Bone marrow (tissue), 2 donors: ENCODE results near the gene SIMC1.

Experiments used
- DNase-seq, 2 donors: peaks; one replicate each; lab custom pipeline; 2025; lab: John Stamatoyannopoulos, UW

SIMC1 gene

GRCh38 chr5:176317534-176318374 is 79.5 kb downstream of the SIMC1 start:
- no peak for DNase-seq

DNA sequence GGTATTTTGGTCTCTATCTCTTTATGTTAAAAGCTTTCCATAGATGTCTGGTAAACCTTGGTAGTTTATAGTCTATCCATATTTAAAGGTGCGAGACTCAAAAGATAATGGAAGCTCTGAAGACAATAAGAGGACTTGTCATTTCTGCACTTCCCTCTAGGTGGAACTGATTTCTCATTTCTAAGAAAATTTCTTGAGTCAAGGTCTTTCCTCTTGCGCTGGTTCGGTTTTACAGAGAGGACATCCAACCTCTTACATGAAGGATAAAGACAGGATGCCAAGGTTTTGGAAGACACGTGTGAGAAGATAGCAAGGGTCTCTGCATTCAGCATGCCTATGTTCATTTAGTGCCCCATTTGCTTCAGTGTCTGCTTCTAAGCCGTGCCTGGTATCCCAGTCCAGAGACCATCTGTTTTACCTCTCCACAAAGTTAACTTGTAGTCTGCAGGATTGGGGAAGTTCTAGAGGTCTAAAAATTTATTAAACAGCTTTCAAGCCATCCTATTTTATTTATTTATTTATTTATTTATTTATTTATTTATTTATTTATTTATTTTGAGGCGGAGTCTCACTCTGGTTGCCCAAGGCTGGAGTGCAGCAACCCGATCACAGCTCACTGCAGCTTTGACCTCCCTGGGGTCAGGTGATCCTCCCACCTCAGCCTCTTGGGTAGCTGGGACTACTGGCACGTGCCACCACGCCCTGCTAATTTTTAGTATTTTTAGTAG is 81.8 kb downstream of the SIMC1 start:
- no peak for DNase-seq

DNA sequence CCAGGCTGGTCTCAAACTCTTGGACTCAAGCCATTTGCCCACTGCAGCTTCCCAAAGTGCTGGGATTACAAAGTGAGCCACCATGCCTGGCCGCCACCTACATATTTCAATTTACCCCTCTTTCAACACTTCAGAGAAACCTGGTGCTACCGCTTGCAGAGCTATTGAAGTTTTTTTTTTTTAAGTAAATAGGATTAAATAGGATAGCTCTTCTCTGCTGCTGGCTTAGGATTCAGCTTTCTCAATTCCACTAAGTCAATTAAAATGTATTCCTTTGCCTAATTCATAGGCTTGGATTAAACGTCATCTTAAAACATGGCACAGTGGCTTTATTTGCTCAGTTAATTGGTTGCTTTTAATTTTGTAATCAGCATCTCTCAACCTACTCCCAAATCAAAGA is 82.4 kb downstream of the SIMC1 start:
- DNase-seq, result no peak

DNA sequence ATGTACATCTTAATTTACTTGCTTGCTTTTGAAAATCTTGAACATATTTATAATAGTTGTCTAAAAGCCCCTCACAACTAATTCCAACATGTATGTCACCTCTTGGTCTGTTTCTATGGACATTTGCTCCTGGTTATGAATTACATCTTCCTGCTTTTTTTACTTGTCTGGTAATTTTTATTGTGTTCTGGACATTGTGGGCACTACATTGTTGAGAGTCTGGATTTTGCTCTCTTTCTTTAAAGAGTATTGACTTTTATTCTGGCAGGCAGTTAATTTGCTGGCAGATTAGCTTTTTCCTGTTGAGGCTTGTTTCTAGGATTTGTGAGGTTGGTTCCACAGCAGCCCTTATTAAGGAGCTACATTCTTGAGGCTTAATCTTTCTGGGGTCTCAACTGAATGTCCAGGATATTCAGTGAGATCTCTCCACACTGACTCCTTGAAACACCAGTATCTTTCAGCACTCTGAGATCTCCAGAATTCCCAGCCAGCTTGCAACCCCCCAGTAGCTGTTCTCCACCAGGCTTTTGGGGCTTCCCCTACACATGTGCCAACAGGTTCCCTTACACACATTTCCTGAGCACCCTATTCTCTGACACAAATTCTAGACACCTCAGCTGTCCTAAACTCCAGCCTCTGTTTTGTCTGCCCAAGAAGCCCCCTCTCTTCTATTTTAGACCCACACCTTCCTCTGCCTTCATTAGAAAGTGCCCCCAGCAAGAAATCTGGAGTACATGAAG is 96.0 kb downstream of the SIMC1 start:
- no peak for DNase-seq

- DNase-seq, result no peak
These were observed 99.7 kb downstream of the SIMC1 start for GRCh38 chr5:176337913-176338312.

DNA sequence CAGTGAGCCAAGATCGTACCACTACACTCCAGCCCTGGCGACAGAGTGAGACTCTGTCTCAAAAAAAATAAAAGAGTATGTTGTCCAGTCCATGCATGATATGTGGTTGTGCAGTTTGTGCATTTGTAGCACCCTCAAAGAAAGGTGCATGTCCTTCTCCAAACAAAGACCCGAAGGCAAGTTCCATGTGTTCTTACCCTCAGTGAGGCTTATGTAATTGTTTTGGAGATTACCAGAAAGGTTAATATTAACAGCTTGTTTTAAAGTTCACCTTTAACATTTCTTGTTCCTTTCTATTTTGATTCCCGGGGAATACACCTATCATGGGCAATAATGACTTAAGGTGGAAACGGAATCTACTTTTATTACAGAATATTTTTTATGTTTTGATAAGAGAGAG is 101.1 kb downstream of the SIMC1 start:
- DNase-seq, result no peak

DNA sequence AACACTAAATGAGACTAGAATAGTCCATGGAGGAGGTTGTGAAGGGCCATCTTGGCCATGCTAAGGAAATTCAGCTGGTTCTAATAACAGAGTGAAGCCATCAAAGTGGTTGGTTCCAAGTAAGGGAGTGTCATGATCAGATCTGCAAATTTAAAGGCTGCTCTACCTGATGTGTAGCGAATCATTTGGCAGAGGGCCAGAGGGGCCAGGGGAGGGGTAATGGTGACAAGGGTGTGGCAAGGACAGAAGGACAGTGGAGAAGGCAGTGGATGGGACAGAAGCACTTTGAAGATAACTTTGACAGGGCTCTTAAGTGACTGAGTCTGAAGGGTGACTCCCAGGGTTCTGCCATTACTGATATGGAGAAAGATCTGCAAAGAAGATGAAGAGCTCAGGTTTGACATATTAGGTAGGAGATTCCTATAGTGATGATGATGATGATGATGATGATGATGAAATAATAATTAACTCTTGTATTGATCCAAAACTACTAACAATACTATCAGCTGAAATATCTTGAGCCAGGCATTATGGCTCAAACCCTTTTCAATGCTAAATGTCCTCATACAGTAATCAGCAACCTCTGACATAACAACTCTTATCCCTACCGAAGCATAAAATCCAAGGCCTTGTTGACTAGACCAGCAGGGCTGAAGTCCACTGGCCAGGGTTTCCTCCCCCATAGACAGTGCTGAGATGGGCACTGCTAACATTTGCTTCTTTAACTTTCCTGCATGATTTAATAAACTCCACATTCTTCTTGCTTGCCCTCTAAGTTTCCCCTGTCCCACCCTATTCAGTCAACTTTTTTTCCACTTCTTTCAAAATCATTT is 103.3 kb downstream of the SIMC1 start:
- DNase-seq, result no peak

DNA sequence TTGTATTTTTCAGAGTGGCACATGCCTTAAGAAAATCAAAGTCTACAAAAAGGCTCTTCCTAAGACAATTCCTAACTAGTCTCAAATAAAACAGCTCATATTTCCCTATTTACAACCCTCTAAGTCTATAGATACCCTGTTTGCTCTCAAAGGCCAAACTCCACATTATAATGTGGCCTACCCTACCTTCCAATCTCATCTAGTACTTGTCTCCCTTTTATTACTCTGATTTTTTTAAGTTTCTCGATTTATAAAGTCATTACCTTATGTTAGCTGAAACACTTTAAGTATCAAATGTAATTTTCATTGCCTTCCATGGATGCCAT is 103.9 kb downstream of the SIMC1 start:
- DNase-seq, result no peak

DNA sequence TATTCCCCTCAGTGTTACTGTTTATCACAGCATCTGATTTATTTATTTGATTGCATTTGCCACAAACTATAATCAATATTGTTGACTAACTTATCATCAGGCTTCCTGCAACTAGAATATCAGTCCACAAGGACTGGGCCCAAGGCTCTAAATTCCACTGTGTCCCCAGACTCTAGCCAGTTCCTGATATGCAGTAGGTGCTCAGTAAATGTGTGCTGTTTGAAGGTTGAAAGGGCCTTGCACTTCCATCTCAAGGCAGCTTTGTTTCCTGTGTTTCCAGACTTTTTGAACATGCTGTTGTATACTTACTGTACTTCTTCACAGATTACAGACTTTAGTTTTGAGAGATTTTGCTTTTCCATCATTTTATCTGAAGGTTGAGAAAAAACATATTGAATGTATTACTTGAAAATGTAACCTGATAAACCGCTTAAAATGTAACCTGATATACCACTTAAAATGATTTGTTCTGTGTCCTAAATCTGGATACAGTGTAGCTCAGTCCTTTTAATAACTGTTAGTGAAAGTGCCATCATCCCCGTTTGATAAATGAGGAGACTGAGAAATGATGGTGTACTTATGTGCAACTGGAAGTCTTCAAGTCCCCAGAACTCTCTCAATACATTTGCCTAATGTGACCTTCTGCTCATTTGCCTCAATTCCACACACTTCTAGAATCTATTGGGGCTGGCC is 104.7 kb downstream of the SIMC1 start:
- no peak for DNase-seq

- DNase-seq, result no peak
These were observed 112.2 kb downstream of the SIMC1 start for GRCh38 chr5:176350416-176350815.

- no peak for DNase-seq
These were observed 114.1 kb downstream of the SIMC1 start for GRCh38 chr5:176352116-176352878.

DNA sequence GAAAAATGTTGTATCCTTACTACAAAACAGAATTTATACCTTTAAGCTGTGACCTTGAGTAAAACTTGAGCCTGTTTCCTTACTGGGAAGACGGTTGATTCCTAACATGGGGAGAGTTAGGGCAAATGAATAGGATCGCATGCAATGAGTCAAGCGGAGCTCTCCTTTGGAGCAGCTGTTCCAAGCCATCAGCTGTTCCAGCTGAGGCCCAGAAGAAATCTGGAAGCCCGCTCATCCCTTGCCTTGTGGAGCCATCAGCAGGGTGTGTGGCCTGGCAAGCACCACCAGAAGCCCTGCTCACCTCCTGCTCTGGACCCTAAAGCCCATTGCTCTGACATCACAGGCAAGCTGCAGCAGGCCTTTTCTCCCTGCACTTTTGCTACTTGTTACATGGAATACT is 115.3 kb downstream of the SIMC1 start:
- DNase-seq, result no peak

DNA sequence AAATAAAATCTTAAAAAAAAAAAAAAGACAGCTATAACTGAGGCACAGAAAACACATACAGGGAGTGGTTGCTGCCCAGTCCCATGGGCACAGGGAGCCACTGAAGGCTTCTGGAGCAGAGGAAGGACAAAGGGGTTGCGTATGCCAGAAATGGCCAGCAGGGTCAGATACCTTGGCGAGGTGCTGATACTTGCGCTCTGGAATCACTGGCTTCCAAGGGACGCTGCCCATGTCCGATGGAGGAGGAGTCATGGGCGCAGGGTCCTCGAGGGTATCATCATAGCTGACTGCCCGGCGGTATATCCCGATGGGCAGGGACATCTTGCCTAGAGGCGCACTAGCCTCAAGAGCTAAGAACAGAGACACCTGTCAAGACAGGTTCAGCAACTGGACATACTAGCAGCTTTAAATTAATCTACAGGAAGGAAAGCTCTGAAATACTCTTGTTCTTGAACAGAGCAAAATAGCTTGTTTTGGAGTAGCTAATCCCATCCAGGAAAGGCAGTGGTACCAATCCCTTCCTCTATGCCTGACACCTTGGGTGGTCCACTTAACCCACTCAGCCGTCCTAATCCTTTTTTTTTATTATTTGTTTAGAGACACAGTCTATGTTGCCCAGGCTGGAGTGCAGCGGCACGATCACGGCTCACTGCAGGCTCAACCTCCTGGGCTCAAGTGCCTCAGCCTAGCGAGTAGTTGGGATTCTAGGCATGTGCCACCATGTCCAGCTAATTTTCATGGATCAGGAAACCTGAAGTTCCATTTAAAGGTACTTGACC is 117.4 kb downstream of the SIMC1 start:
- no peak for DNase-seq

DNA sequence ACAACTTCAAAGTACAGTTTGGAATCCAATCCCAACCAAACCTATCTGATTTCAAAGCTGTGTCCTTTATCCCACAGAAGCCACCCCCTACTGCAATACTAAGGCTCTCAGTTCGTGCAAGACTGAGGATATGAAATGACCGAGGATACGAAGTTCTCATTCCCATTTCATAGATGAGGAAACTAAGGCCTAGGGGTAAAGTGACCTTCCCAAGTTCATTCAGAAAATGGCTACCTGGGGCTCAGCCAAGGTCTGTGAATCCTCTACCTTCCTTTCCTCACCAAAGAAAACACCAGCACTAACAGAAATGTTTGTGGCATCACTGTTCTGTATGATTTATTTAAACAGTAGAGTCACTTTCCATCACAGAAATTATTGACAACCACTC is 117.9 kb downstream of the SIMC1 start:
- DNase-seq, result no peak

DNA sequence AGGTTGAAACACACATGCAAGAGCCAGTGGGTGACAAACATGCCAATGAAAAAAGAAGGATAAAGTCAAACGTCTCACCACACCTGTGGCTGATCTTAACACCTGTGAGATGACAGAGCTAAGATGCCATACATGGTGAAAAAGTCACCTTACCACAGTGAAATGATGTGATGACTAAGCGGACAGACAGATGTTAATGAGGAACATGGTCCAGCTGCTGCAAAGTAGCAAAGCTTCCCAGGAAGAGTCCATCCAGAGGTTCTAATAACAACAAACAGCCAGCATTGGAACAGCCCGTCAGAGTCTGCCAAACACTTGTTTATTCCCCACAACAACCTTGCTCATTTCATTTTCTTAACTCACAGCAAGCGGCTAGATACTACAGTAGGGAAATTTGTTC is 121.4 kb downstream of the SIMC1 start:
- no peak for DNase-seq

DNA sequence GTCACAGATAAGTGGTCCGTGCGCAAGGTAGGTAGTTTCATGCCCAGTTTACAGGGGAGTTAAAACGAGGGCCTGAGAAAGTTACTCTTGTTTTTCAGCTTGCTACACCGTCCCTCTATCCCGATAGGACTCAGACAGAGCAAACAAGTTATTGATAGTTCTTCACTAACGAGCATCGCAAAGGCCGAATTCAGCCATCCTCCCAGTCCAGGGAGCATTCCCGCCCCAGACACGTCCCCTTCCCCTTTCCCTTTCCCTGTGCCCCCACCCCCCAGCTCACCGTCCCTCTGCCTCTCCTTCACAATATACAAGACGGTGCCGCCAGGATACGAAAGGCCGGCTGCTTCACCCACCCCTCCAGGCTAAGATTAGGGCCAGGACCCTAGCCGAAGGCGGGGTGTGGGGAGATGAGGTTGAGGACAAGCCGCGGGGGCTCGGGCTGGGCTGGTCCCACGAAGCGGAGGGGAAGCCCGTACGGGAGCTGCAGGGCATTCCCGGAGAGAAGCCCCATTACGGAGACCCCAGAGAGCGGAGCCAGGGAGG is 122.7 kb downstream of the SIMC1 start:
- peak in 1 of 2 donors; percentile 53 for DNase-seq

- peak; percentile 70 to 95 for DNase-seq
These were observed 123.4 kb downstream of the SIMC1 start, which contains the start of gene KIAA1191 for GRCh38 chr5:176361437-176362232. TSS of gene KIAA1191 (minus strand) at chr5:176361764. CDS start at chr5:176359508, 2,256 bp downstream.

DNA sequence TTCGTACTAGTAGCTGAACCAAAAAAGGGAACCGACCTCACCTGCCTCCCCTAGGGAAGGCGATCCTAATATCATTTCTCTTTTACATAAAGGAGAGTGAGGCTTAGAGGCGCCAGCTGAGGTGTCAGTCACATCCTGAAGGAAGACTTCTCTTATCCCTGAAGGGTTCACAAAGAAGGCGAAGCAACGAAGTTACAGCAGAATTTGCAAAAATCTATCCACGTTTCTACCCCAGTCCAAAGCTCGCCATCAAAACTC is 123.9 kb downstream of the SIMC1 start:
- no peak for DNase-seq
